ENCODE results near the gene SLC7A1. TPM values are rescaled to one million over a fixed set of nuclear protein-coding genes. Genes with fewer than 3 reads are reported as not detected.

SLC7A1 gene
- total RNA-seq, 4 donors from 2014 or later: 1.6 to 4.6 (median 3.7) TPM

DNA sequence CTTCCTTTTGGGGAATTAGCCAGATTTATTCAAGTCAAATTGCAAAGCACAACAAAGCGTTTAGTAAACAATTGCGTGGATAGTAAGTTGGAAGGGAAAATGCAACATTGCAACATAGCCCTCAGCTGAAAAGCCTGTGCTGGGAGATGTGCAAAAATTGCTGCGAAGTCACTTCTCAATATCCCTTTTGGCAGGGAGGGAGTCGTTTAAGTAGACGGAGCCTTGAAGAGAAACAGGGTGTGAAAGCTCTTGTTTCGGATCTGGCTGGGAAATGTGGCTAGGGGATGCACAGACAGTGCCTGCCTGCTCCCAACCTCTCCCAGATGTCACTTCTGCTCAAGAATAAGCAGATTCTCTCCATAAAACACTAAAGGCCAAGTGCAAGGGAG lies 56.8 kb downstream of the SLC7A1 start:
- TF ChIP-seq, protein P1, sequence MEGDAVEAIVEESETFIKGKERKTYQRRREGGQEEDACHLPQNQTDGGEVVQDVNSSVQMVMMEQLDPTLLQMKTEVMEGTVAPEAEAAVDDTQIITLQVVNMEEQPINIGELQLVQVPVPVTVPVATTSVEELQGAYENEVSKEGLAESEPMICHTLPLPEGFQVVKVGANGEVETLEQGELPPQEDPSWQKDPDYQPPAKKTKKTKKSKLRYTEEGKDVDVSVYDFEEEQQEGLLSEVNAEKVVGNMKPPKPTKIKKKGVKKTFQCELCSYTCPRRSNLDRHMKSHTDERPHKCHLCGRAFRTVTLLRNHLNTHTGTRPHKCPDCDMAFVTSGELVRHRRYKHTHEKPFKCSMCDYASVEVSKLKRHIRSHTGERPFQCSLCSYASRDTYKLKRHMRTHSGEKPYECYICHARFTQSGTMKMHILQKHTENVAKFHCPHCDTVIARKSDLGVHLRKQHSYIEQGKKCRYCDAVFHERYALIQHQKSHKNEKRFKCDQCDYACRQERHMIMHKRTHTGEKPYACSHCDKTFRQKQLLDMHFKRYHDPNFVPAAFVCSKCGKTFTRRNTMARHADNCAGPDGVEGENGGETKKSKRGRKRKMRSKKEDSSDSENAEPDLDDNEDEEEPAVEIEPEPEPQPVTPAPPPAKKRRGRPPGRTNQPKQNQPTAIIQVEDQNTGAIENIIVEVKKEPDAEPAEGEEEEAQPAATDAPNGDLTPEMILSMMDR (IDR thresholded peaks at IDR 0.05 in 4 of 5, conservative IDR thresholded peaks at IDR 0.05 in 1 of 5): no peak
- no peak for TF ChIP-seq POLR2A (IDR thresholded peaks at IDR 0.05)
- ATAC-seq (no peak), DNase-seq (no peak)
- Histone ChIP-seq H3K4me3 (no peak overlapping the region), H3K36me3 (no peaks in the 10 kb centered on the region), H3K4me1 (no peaks in the 10 kb centered on the region), H3K27me3 (no peaks in the 10 kb centered on the region), H3K27ac (no peak overlapping the region), H3K9me3 (no peaks in the 10 kb centered on the region)
- in situ Hi-C loops (cut with MboI; ENCODE audit: low sequenced_read_pairs in 4 of 4): no loop called here
- intact Hi-C loops (cut with DNase I; ENCODE audit: low total_unique reads): no loop called here

DNA sequence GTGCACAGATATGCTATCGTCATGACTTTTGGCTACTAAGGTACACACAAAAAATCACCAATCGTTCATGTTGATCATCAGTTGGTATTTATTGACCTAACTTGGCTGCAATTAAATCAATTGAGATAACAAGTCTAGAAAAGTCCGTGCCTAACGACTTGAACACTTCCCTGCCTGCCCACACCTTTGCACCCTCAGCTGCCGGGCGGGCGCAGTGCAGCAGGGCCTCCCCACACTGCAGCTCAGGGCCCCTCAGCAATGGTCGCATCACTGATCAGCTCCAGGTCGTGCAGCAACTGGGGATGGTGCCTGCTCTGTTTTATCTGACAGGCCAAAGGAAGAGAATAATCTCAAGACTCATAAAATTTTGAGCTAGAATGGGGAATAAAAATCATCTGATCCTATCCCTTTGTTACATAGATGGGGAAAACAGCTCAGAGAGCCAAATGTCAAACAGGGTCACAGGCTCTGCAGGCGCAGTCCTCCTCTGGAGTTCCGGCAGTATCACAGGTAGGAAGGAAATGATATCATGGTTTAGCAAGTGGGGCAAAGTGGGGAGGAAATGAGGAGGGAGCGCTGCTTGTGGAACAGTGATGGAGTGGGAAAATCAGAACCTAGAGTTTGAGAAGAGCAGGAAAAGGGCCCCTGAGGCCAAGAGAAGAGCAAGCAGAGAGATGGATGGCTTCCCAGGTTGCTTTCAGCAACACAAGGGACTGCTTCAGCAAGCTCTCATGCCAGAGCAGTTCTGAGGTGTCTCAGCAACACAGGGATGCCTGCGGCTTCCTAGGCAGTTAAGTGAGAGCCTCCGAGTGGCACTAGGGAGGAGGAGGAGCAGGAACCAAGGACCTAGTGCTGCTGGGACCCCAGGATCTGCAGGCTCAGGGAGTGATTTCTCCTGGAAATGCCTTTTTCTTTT lies 57.5 kb downstream of the SLC7A1 start:
- Histone ChIP-seq H3K4me1 (no peaks in the 10 kb centered on the region), H3K36me3 (no peaks in the 10 kb centered on the region), H3K27me3 (no peaks in the 10 kb centered on the region), H3K27ac (no peak overlapping the region), H3K9me3 (no peaks in the 10 kb centered on the region), H3K4me3 (no peak overlapping the region)
- intact Hi-C loops (cut with DNase I; ENCODE audit: low total_unique reads): no loop called here
- in situ Hi-C loops (cut with MboI; ENCODE audit: low sequenced_read_pairs in 4 of 4): no loop called here
- ATAC-seq (no peak), DNase-seq (no peak)
- no peak for TF ChIP-seq POLR2A (IDR thresholded peaks at IDR 0.05)
- TF ChIP-seq, protein P1 (IDR thresholded peaks at IDR 0.05 in 4 of 5, conservative IDR thresholded peaks at IDR 0.05 in 1 of 5): no peak

DNA sequence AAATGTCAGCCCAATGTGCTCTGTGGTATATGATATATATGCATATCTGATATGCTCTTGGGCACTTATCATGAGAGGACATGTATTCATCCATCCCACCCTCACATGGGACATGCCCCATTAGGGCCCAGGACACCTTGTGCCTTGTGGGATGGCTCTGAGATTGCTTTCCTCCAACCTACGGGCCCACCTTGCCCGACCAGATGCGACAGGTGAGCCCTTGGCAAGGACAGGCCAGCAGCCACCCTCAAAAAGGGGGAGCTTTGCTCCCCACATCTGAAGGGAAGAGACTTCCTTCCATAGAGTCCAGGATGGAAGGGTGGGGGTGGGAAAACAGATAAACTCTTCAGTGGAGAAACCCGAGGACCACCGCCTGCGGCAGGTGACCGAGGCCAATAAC lies 58.6 kb downstream of the SLC7A1 start:
- intact Hi-C loops (cut with DNase I; ENCODE audit: low total_unique reads) (no loop called here), in situ Hi-C loops (cut with MboI; ENCODE audit: low sequenced_read_pairs in 4 of 4) (no loop called here)
- no peak overlapping the region for H3K4me3 ChIP-seq
- TF ChIP-seq POLR2A (IDR thresholded peaks at IDR 0.05): no peak
- TF ChIP-seq, protein P1 (IDR thresholded peaks at IDR 0.05 in 4 of 5, conservative IDR thresholded peaks at IDR 0.05 in 1 of 5): no peak
- DNase-seq: no peak
- ATAC-seq: no peak
- no peaks in the 10 kb centered on the region for H3K9me3 ChIP-seq
- no peaks in the 10 kb centered on the region for H3K27me3 ChIP-seq
- no peaks in the 10 kb centered on the region for H3K4me1 ChIP-seq
- H3K36me3 ChIP-seq: no peaks in the 10 kb centered on the region
- H3K27ac ChIP-seq: no peak overlapping the region

DNA sequence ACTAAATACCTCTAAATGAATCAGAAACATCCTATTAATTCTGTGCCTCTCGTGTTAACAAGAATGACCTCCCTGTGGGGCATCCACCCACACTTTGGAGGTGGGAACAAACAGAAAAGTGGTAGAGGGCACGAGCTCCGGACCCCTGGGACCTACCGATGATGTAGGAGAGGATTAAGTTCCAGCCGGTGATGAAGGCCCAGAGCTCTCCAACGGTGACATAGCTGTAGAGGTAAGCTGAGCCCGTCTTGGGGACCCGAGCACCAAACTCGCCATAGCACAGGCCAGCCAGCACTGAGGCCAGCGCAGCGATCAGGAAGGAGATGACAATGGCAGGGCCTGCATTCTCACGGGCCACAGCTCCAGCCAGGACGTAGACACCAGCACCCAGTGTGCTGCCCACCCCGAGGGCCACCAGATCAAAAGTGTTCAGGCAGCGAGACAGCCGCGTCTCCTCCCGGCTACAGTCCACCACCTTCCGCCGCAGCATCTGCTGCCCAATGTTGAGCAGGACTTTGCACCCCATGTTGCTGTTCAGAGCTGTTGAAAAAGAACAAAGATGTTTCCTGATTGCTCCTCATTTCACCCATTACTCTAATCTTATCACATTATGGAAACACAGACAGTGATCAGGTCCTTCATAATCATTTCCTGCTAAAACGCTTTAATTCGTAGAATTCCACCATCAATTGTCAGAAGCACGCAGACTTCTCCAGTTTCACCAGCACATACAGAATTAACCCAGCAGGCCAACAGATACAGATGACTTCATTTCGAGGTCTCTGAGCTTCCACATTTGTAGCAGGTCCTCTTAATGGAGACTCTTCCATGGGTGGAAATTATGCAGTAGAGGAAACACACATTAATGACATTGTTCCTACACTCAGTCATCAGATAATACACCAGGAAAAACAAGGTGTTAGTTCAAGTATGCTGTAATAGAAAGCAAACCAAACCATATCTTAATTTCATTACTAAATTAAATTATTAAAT lies 59.5 kb downstream of the SLC7A1 start:
- no peaks in the 10 kb centered on the region for H3K27me3 ChIP-seq
- ATAC-seq (no peak), DNase-seq (no peak)
- H3K4me3 ChIP-seq: no peak overlapping the region
- no peak for TF ChIP-seq POLR2A (IDR thresholded peaks at IDR 0.05)
- TF ChIP-seq, protein P1 (IDR thresholded peaks at IDR 0.05 in 4 of 5, conservative IDR thresholded peaks at IDR 0.05 in 1 of 5): no peak
- no peaks in the 10 kb centered on the region for H3K4me1 ChIP-seq
- H3K36me3 ChIP-seq: no peaks in the 10 kb centered on the region
- no peak overlapping the region for H3K27ac ChIP-seq
- intact Hi-C loops (cut with DNase I; ENCODE audit: low total_unique reads): no loop called here
- in situ Hi-C loops (cut with MboI; ENCODE audit: low sequenced_read_pairs in 4 of 4): no loop called here
- H3K9me3 ChIP-seq: no peaks in the 10 kb centered on the region
